Glutamatergic neuron (in vitro differentiated cells): ENCODE data around the gene CDK19. TPM values are rescaled to one million over a fixed set of nuclear protein-coding genes. Genes with fewer than 3 reads are reported as not detected.
A peak's percentile ranks its signal among the peaks of the same experiment; 100 is the strongest.

ENCODE experiments used
- DNase-seq: peaks from one replicate; pipeline ENCODE4 v3.0.0; 2022
- H3K27ac Mint-ChIP-seq: one replicate; pipeline ENCODE4 v1.8.0; 2020; ENCODE audit warnings: mild to moderate bottlenecking, mixed read lengths, inconsistent platforms; ENCODE audit not compliant: unreplicated experiment
- H3K27me3 Mint-ChIP-seq: one replicate; pipeline ENCODE4 v1.8.0; 2020; ENCODE audit warnings: mild to moderate bottlenecking, moderate library complexity, mixed read lengths, inconsistent platforms; ENCODE audit not compliant: unreplicated experiment
- H3K36me3 Mint-ChIP-seq: one replicate; pipeline ENCODE4 v1.8.0; 2020; ENCODE audit warnings: mild to moderate bottlenecking, mixed read lengths, inconsistent platforms; ENCODE audit not compliant: unreplicated experiment
- H3K4me1 Mint-ChIP-seq: one replicate; pipeline ENCODE4 v1.8.0; 2020; ENCODE audit warnings: mild to moderate bottlenecking, low read depth, mixed read lengths, inconsistent platforms; ENCODE audit not compliant: unreplicated experiment
- H3K4me3 Mint-ChIP-seq: one replicate; pipeline ENCODE4 v1.8.0; 2020; ENCODE audit warnings: mild to moderate bottlenecking, mixed read lengths, inconsistent platforms; ENCODE audit not compliant: unreplicated experiment
- H3K9me3 Mint-ChIP-seq: one replicate; pipeline ENCODE4 v1.8.0; 2020; ENCODE audit warnings: mild to moderate bottlenecking, moderate library complexity, mixed read lengths, inconsistent platforms; ENCODE audit not compliant: unreplicated experiment
- total RNA-seq: library from RNA; stranded (reverse); fragmentation: NEBNext Ultra II Directional; extraction: Animal tissue kit (Norgen Biotek cat#: 25700); gene quantifications from one replicate; pipeline ENCODE4 v1.2.1, GENCODE V29; 2021; ENCODE audit not compliant: unreplicated experiment
- TF ChIP-seq, protein P1 (sequence below): fragments of 200-600 bp; sonication (generic); IDR thresholded peaks from one replicate; pipeline ENCODE4 v1.5.0; 2021; ENCODE audit not compliant: partially characterized antibody, unreplicated experiment

Gene CDK19
- total RNA-seq, 1 donor from 2014 or later, result 20.8 TPM

DNA sequence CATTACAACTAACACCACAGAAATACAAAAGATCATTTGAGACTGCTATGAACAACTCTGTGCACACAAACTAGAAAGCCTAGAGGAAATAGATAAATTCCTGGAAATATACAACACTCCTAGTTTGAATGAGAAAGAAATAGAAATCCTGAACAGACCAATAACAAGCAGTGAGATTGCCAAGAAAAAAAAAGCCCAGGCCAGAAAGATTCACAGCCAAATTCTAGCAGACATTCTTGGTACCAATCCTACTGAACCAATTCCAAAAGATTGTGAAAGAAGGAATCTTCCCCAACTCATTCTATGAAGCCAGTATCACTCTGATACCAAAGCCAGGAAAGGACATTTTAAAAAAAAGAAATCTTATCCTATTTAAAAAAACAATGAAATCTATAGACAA lies 7.0 kb upstream of the CDK19 start:
- DNase-seq, result no peak
- no peak overlapping the region for H3K4me3 Mint-ChIP-seq
- peaks cover 1% of the 10 kb centered on the region for H3K27me3 Mint-ChIP-seq
- TF ChIP-seq, protein P1, sequence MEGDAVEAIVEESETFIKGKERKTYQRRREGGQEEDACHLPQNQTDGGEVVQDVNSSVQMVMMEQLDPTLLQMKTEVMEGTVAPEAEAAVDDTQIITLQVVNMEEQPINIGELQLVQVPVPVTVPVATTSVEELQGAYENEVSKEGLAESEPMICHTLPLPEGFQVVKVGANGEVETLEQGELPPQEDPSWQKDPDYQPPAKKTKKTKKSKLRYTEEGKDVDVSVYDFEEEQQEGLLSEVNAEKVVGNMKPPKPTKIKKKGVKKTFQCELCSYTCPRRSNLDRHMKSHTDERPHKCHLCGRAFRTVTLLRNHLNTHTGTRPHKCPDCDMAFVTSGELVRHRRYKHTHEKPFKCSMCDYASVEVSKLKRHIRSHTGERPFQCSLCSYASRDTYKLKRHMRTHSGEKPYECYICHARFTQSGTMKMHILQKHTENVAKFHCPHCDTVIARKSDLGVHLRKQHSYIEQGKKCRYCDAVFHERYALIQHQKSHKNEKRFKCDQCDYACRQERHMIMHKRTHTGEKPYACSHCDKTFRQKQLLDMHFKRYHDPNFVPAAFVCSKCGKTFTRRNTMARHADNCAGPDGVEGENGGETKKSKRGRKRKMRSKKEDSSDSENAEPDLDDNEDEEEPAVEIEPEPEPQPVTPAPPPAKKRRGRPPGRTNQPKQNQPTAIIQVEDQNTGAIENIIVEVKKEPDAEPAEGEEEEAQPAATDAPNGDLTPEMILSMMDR, result no peak
- no peak overlapping the region for H3K27ac Mint-ChIP-seq
- no peaks in the 10 kb centered on the region for H3K36me3 Mint-ChIP-seq
- H3K4me1 Mint-ChIP-seq, result no peaks in the 10 kb centered on the region
- H3K9me3 Mint-ChIP-seq, result peaks cover 2% of the 10 kb centered on the region

DNA sequence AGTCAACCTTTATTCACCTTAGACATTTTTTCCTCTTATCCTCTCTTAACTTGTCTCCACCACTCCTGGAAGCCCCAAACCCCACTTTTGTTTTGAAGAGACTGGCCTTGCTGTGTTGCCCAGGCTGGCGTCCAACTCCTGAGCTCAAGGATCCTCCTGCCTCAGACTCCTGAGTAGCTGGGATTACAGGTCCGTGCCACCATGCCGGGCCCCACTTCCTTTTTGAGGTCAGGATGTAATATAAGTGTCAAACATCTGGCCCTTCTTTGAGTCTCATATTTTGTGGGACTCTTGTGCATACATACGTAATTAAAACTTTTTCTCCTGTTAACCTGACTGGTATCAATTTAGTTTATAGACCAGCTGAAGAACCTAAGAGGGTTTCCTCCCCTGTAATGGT lies 1.4 kb upstream of the CDK19 start:
- Mint-ChIP-seq H3K36me3 (no peaks in the 10 kb centered on the region), H3K4me1 (peaks cover 7% of the 10 kb centered on the region), H3K4me3 (peak overlapping the region; percentile 99), H3K9me3 (peaks cover 10% of the 10 kb centered on the region), H3K27ac (peak overlapping the region; percentile 99), H3K27me3 (peaks cover 9% of the 10 kb centered on the region)
- TF ChIP-seq, protein P1, result no peak
- no peak for DNase-seq

DNA sequence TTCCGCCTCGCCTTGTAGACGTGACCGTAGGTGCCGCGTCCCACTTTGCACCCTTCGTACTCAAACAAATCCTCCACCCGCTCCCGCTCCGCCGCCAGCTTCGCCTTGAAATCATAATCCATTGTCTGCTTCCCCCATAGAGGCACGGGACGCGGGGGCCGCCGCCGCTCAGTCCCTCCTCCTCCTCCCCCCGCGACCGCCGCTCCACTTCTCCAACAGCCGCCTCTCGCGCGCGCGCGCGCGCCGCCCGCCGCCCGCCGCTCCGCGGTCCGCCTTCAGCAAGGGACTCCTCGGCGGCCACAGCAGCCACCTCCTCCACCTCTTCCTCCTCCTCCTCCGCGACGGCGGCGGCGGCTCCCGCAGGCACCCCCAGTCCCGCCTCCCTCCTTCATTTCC lies 256 bp downstream of the CDK19 start:
- Mint-ChIP-seq H3K27me3 (peaks cover 9% of the 10 kb centered on the region), H3K36me3 (no peaks in the 10 kb centered on the region), H3K4me3 (peak overlapping the region; percentile 99), H3K4me1 (peaks cover 7% of the 10 kb centered on the region), H3K9me3 (peaks cover 10% of the 10 kb centered on the region), H3K27ac (peak overlapping the region; percentile 99)
- TF ChIP-seq, protein P1, result no peak
- DNase-seq, result no peak

DNA sequence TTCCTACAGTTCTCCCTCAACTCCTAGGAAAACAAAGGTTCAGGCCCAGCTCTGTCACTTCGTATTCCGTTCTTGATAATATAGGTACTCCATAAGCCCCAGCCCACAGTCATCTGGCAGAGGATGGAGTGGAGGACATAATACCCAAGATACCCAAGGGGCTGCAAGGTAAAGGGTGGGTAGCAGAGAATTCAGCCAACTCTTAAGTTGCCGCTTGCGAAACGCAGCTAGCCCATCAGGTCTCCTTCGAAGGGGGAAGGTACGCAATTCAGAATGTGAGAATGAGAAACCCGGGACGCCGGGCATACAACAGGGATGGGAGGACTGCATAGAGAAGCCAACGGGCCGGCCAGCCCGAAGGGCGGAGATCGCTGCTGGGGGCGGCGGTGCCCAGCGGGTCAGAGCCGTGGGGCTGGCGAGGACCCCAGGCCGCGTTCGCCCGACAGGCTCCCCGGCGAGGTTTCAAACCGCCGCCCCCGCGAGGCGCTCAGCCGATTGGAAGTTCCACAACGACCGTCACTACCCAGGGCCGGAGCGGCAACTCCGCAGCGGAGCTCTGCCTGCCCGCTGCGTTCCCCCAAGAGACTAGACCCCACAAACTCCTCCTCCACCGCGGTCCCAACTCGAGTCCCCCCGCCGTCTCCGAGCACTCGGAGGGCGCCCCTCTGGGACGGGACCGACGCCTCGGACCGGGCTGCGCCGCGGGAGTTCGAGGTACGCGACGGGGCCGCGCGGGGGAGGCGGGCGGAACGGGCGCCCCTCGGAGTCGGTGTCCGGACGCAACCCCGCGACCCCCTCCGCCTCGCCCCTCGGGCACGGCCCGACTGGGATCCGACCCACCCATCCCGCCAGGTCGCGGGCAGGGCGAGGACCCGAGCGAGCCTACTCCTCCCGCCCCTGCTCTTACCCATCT lies 911 bp downstream of the CDK19 start:
- H3K36me3 Mint-ChIP-seq, result no peaks in the 10 kb centered on the region
- peak overlapping the region; percentile 99 for H3K4me3 Mint-ChIP-seq

More for the DNA sequence above, 911 bp downstream of the CDK19 start:
- TF ChIP-seq, protein P1, result no peak
- H3K27ac Mint-ChIP-seq, result peak overlapping the region; percentile 99
- peaks cover 7% of the 10 kb centered on the region for H3K4me1 Mint-ChIP-seq
- DNase-seq, result peak; percentile 80
- peaks cover 10% of the 10 kb centered on the region for H3K9me3 Mint-ChIP-seq
- H3K27me3 Mint-ChIP-seq, result peaks cover 9% of the 10 kb centered on the region
